Stomach (tissue), 9 donors: ENCODE results near the gene EMC7. TPM values are rescaled to one million over a fixed set of nuclear protein-coding genes. Genes with fewer than 3 reads are reported as not detected.

ENCODE experiments used
- DNase-seq, 2 donors: peaks; one replicate each; pipeline versions ENCODE4 v3.0.0 to v3.0.0-alpha.2; 2013 to 2019
- H3K27ac ChIP-seq, 5 donors: fragments of 200-600 bp in 4 of 5; sonication (generic) in 4 of 5; one replicate each; pipeline ENCODE4 v1.5.1; 2013 to 2019; ENCODE audit warnings: mild to moderate bottlenecking in 1 of 5, moderate library complexity in 1 of 5
- H3K27me3 ChIP-seq, 3 donors: fragments of 200-600 bp; sonication (generic); one replicate each; pipeline ENCODE4 v1.5.1; 2017 to 2019; ENCODE audit warnings: mixed run types in 1 of 3
- H3K36me3 ChIP-seq, 4 donors: fragments of 200-600 bp; sonication (generic); 1 replicate in 3 of 4; 2 replicates in 1 of 4; pipeline ENCODE4 v1.5.1; 2016 to 2019
- H3K4me1 ChIP-seq, 4 donors: fragments of 200-600 bp; sonication (generic); one replicate each; pipeline ENCODE4 v1.5.1; 2016 to 2019
- H3K4me3 ChIP-seq, 4 donors: fragments of 200-600 bp; sonication (generic) in 3 of 4; one replicate each; pipeline ENCODE4 v1.5.1; 2016 to 2019; ENCODE audit warnings: mild to moderate bottlenecking in 1 of 4
- H3K9me3 ChIP-seq, 4 donors: fragments of 200-600 bp; sonication (generic); one replicate each; pipeline ENCODE4 v1.5.1; 2016 to 2019
- EP300 ChIP-seq: sonication (generic); formaldehyde crosslinking; IDR thresholded peaks from one replicate; pipeline ENCODE4 v1.6.1; 2017; ENCODE audit warnings: antibody characterized with exemption
- POLR2A ChIP-seq, 4 donors: fragments of 450-650 bp; IDR thresholded peaks; one replicate each; pipeline ENCODE4 v1.6.1; 2016; ENCODE audit warnings: antibody characterized with exemption in 4 of 4, control low read depth in 2 of 4, mild to moderate bottlenecking in 1 of 4, moderate library complexity in 1 of 4
- POLR2AphosphoS5 ChIP-seq, 3 donors: sonication (generic); formaldehyde crosslinking; IDR thresholded peaks; one replicate each; pipeline ENCODE4 v1.6.1; 2016; ENCODE audit warnings: antibody characterized with exemption in 3 of 3
- WGBS, 5 donors: extraction: QIAGEN DNeasy Blood & Tissue Kit in 3 of 5; methylation state at CpG; one replicate each; pipeline versions ENCODE4 v1.1.5 to v1.1.7; 2013 to 2018; 5-methylcytosine and 5-hydroxymethylcytosine counted together
- intact Hi-C: fragments of 100-400 bp; cut with DNase I; formaldehyde crosslinking; loops from one replicate; pipeline ENCODE4 v1.15.1; 2023; ENCODE audit warnings: low total_unique reads
- polyA plus RNA-seq, 3 donors: library from polyadenylated mRNA; stranded (reverse); fragments of 200-250 nt; gene quantifications; one replicate each; pipeline ENCODE4 v1.2.3, GENCODE V29; 2013
- total RNA-seq, 5 donors: library from RNA; depleted of rRNA; stranded (reverse); fragments of >200 nt; gene quantifications; one replicate each; pipeline versions ENCODE4 v1.1.0 to v1.2.3, GENCODE V29; 2014 to 2016
- TF ChIP-seq, protein P1 (sequence below), 7 experiments: fragments of 450-650 bp in 4 of 7; fragments of 200-600 bp in 3 of 7; sonication (generic) in 3 of 7; IDR thresholded peaks; one replicate each; pipeline ENCODE4 v1.5.1; 2016 to 2019; ENCODE audit warnings: antibody characterized with exemption in 7 of 7, control low read depth in 2 of 7, mild to moderate bottlenecking in 1 of 7
- donor health status: healthy with polysubstance abuse.
- donor health status: Bipolar disorder and iron deficiency.
- donor health status: healthy.

The EMC7 gene
- total and polyA plus RNA-seq, 8 donors, result 23.2 to 73.5 (median 36.4) TPM

- H3K9me3 ChIP-seq, result no peaks in the 10 kb centered on the region
- TF ChIP-seq POLR2AphosphoS5 (IDR thresholded peaks at IDR 0.05), result no peak
- TF ChIP-seq POLR2A (IDR thresholded peaks at IDR 0.05), result no peak
- TF ChIP-seq, protein P1, sequence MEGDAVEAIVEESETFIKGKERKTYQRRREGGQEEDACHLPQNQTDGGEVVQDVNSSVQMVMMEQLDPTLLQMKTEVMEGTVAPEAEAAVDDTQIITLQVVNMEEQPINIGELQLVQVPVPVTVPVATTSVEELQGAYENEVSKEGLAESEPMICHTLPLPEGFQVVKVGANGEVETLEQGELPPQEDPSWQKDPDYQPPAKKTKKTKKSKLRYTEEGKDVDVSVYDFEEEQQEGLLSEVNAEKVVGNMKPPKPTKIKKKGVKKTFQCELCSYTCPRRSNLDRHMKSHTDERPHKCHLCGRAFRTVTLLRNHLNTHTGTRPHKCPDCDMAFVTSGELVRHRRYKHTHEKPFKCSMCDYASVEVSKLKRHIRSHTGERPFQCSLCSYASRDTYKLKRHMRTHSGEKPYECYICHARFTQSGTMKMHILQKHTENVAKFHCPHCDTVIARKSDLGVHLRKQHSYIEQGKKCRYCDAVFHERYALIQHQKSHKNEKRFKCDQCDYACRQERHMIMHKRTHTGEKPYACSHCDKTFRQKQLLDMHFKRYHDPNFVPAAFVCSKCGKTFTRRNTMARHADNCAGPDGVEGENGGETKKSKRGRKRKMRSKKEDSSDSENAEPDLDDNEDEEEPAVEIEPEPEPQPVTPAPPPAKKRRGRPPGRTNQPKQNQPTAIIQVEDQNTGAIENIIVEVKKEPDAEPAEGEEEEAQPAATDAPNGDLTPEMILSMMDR (IDR thresholded peaks at IDR 0.05), result no peak
- TF ChIP-seq EP300, result no peak
- no peaks in the 10 kb centered on the region for H3K27me3 ChIP-seq
- intact Hi-C loops, result no loop called here
- DNase-seq, result no peak
- peak overlapping the region in 3 of 4 donors; percentile 72 to 89 (median 78) for H3K4me3 ChIP-seq
- no peaks in the 10 kb centered on the region for H3K36me3 ChIP-seq
- 59 to 87% (median 71%) methylated on average over 1 of the region's 1 CpG for WGBS, 5 donors
- H3K27ac ChIP-seq, result peak overlapping the region in 3 of 5 donors; percentile 87 to 97 (median 95)
- peaks cover 3 to 30% (median 17%) of the 10 kb centered on the region in 4 donors for H3K4me1 ChIP-seq
Measured at GRCh38 chr15:34039790-34040113, 61.9 kb downstream of the EMC7 start.

DNA sequence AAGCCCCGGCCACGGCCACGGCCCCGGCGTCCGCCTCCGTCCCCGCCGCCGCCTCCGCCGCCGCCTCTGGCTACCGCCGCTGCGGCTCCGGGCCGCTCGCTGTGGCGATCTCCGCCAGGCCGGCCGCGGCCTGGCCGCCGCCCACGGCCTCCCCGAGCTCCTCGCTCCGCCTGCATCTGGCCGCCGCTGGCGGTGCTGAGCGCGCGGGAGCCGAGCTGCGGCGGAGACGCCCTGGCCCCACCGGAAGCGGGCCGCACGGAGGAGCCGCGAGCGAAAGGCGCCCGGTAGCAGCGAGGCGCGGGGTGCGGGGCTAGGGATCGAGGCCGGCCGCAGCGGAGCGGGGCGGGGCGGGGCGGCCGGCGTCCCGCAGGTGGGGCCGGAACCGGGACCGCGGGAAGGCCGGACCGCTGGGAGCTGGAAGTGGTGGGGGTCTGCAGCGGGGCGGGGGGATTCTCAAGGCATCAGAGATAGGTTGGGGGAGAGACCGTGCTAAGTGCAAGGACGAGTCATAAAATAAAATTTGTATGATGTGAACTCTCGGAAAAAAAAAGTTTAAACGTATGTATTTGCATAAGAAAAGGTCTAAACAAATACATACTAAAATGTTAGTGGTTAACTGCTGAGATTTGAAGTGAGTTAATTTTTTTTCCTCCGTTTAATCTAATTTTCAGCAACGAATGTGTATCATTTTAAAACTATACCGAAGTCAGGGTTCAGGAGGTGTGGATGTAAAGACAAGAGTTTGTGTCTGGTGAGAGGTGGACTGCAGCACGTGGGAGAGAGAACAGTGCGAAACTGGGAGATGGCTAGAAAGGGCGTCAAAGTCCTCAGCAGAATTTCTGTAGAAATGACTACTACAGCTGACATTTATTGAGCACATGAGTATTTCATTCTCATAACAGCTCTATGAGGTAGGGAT, 62.5 kb downstream of the EMC7 start, which contains the start of gene AVEN:
Gene AVEN, minus strand, starts transcription at position 334 of the 919 bp plus-strand sequence. Its CDS starts 158 bp downstream, at position 176.
- WGBS, 5 donors, result 1 to 2% (median 1%) methylated on average over 21 to 82 of the region's 82 CpGs
- peak; percentile 60 to 86 for DNase-seq
- intact Hi-C loops, result no loop called here
- no peak for TF ChIP-seq POLR2AphosphoS5 (IDR thresholded peaks at IDR 0.05)
- TF ChIP-seq, protein P1 (IDR thresholded peaks at IDR 0.05), result no peak
- no peak for TF ChIP-seq EP300
- TF ChIP-seq POLR2A (IDR thresholded peaks at IDR 0.05), result no peak
- Histone ChIP-seq H3K4me1 (peaks cover 3 to 32% (median 19%) of the 10 kb centered on the region in 4 donors), H3K9me3 (no peaks in the 10 kb centered on the region), H3K27me3 (no peaks in the 10 kb centered on the region), H3K4me3 (peak within 1 kb of the TSS; percentile 72 to 89 (median 78)), H3K27ac (peak within 1 kb of the TSS; percentile 87 to 97 (median 94)), H3K36me3 (no peaks in the 10 kb centered on the region)

DNA sequence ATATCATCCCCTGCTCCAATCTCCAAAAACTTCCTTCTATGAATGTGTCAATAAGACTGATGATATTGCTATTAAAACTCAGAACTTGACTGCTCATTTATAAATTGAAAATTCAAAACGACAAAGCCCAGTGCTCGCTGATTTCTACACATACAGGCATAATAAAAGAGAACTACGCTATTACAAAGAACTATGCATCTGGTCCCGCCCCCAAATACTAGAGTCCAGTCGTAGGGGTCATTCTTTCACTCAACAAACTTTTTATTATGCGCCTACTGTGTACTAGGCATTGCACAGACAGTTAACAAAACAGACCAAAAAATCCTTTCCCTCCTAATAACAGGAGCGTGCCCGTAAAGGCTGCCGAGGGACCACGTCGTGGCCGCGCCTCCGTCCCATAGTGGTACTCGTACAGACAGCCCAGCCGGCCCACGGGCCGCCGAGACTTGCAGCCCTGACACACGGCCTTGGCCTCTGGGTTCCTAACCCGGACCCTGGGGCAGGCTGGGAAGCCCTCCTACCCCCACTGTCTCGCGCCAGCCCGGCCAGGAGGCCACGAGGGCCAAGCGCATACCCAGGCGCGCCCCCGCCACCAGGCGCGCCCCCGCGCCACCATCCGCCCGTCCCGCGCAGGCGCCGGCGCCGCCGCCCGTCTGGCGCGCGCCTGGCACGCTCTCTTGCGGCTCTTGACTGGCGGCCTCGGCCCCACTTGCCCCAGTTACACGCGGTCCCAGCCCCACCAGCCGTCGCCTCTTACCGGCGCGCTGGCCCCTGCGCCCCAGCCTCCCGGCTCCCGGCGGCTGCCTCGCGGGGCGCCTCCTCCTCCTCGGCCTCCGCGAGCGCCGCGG, 63.4 kb downstream of the EMC7 start:
- Histone ChIP-seq H3K9me3 (no peaks in the 10 kb centered on the region), H3K36me3 (no peaks in the 10 kb centered on the region), H3K27me3 (no peaks in the 10 kb centered on the region), H3K4me3 (peak overlapping the region; percentile 72 to 89 (median 78)), H3K4me1 (peaks cover 3 to 32% (median 19%) of the 10 kb centered on the region in 4 donors), H3K27ac (peak overlapping the region; percentile 87 to 97 (median 94))
- intact Hi-C loops, result no loop called here
- TF ChIP-seq POLR2AphosphoS5 (IDR thresholded peaks at IDR 0.05) (peak in 2 of 3 donors; percentile 33 to 55), POLR2A (IDR thresholded peaks at IDR 0.05) (no peak)
- peak; percentile 76 to 94 for DNase-seq
- WGBS, 5 donors, result 0 to 1% (median 0%) methylated on average over 6 to 69 of the region's 70 CpGs

Other genes with a start within 250 kb of the EMC7 start
- not detected for gene CHRM5, start 133.4 kb downstream of the EMC7 start, total RNA-seq
- gene CHRM5, start 133.4 kb downstream of the EMC7 start, polyA plus RNA-seq, result not detected
- 10 to 100 TPM in 4 of 5 donors, not detected in 1; 13.2 to 89.8 (median 26.8) TPM for gene AVEN, start 62.7 kb downstream of the EMC7 start, total RNA-seq
- gene AVEN, start 62.7 kb downstream of the EMC7 start, polyA plus RNA-seq, result 10 to 100 TPM in 2 of 3 donors, 1 to 10 TPM in 1; 8.6 to 15.4 (median 14.4) TPM
- gene PGBD4, start 221 bp upstream of the EMC7 start, total RNA-seq, result 1 to 10 TPM in 2 of 5 donors, under 1 TPM in 2, not detected in 1; 0.58 to 1.9 (median 1.4) TPM
- gene PGBD4, start 221 bp upstream of the EMC7 start, polyA plus RNA-seq, result under 1 TPM; 0.15 to 0.78 (median 0.44) TPM
- 100 to 1,000 TPM in 1 of 5 donors, 10 to 100 TPM in 4; 53.0 to 105 (median 84.9) TPM for gene KATNBL1, start 108.2 kb upstream of the EMC7 start, total RNA-seq
- 10 to 100 TPM; 19.4 to 19.7 (median 19.5) TPM for gene KATNBL1, start 108.2 kb upstream of the EMC7 start, polyA plus RNA-seq
- 100 to 1,000 TPM in 4 of 5 donors, 10 to 100 TPM in 1; 28.4 to 145 (median 130) TPM for gene EMC4, start 123.2 kb upstream of the EMC7 start, total RNA-seq
- gene EMC4, start 123.2 kb upstream of the EMC7 start, polyA plus RNA-seq, result 100 to 1,000 TPM in 1 of 3 donors, 10 to 100 TPM in 2; 89.8 to 102 (median 92.2) TPM
- gene SLC12A6, start 235.9 kb upstream of the EMC7 start, total RNA-seq, result 10 to 100 TPM in 4 of 5 donors, 1 to 10 TPM in 1; 7.5 to 63.6 (median 22.8) TPM
- 1 to 10 TPM; 1.4 to 6.0 (median 1.7) TPM for gene SLC12A6, start 235.9 kb upstream of the EMC7 start, polyA plus RNA-seq
- gene NOP10, start 241.3 kb upstream of the EMC7 start, total RNA-seq, result 100 to 1,000 TPM in 3 of 5 donors, 10 to 100 TPM in 1, 1 to 10 TPM in 1; 2.9 to 388 (median 118) TPM
- gene NOP10, start 241.3 kb upstream of the EMC7 start, polyA plus RNA-seq, result 100 to 1,000 TPM; 268 to 327 (median 313) TPM
- not detected for gene NUTM1, start 241.5 kb upstream of the EMC7 start, total RNA-seq
- under 1 TPM in 1 of 3 donors, not detected in 2; 0.15 TPM for gene NUTM1, start 241.5 kb upstream of the EMC7 start, polyA plus RNA-seq